ENCODE data around the gene SPNS2. TPM values are rescaled to one million over a fixed set of nuclear protein-coding genes. Genes with fewer than 3 reads are reported as not detected.

The SPNS2 gene
- total and polyA plus RNA-seq, 10 of the 15 experiments (the other 5 are each of a cell fraction or from before 2014, with no cell fraction given): 0.04 to 1.1 (median 0.23) TPM; not detected in 2

GRCh38 chr17:4557626-4558346, 59.1 kb downstream of the SPNS2 start (continued):
- TF ChIP-seq STAT3 (IDR thresholded peaks at IDR 0.05; ENCODE audit: low read depth, low read length) (no peak), RUNX3 (IDR thresholded peaks at IDR 0.05; ENCODE audit: low read length) (no peak), JUND (IDR thresholded peaks at IDR 0.05; ENCODE audit: low read depth, low read length) (no peak), SP1 (IDR thresholded peaks at IDR 0.05; ENCODE audit: low read depth, low read length) (no peak)

GRCh38 chr17:4558347-4558971, 59.8 kb downstream of the SPNS2 start:
- RAD21 ChIA-PET (ENCODE audit: unreplicated experiment): no interaction called here
- Histone ChIP-seq H3K27ac (ENCODE audit: control insufficient read depth, insufficient read depth) (no peak overlapping the region), H3K27me3 (replicated peaks in 1 of 2; ENCODE audit: control insufficient read depth in 2 of 2, insufficient read depth in 2 of 2, low read length in 1 of 2) (no peaks in the 10 kb centered on the region), H3K79me2 (ENCODE audit: control insufficient read depth, insufficient read depth, low read length) (peaks cover 23% of the 10 kb centered on the region), H4K20me1 (ENCODE audit: control insufficient read depth, insufficient read depth) (no peaks in the 10 kb centered on the region), H3K9me3 (replicated peaks; ENCODE audit: control insufficient read depth, insufficient read depth, low read length) (no peaks in the 10 kb centered on the region), H3K4me2 (ENCODE audit: control insufficient read depth, insufficient read depth) (no peak overlapping the region), H2AFZ (ENCODE audit: control insufficient read depth, low read depth, low read length) (no peak overlapping the region), H3K36me3 (ENCODE audit: control insufficient read depth in 2 of 2, insufficient read depth in 2 of 2, low read length in 1 of 2) (no peaks in the 10 kb centered on the region), H3K4me1 (ENCODE audit: control insufficient read depth, insufficient read depth, low read length) (peaks cover 46% of the 10 kb centered on the region), H3K4me3 (no peak overlapping the region), H3K9ac (ENCODE audit: control insufficient read depth, insufficient read depth, low read length) (no peak overlapping the region)
- ATAC-seq (no peak), DNase-seq (ENCODE audit: low read depth, low spot score) (no peak), FAIRE-seq (no peak)
- SMC1A ChIA-PET (ENCODE audit: uncharacterized antibody, unreplicated experiment): no interaction called here
- intact Hi-C loops (cut with micrococcal nuclease; ENCODE audit: unreplicated experiment) (no loop called here), in situ Hi-C loops (cut with MboI) (no loop called here)
- WGBS (ENCODE audit: insufficient coverage, insufficient replicate concordance, low lambda C conversion rate, missing lambda C conversion rate): 80% methylated on average over 24 of the region's 24 CpGs
- CTCF ChIA-PET: interaction anchor here (1.6 kb wide), 1 partner anchor 353 kb away, joined by 3 read pairs; no protein-coding TSS in a partner anchor
- POLR2A ChIA-PET: no interaction called here
- BruUV-seq (replicated peaks): no TSS peak
- TF ChIP-seq HDAC2 (IDR thresholded peaks at IDR 0.05): no peak
- TF ChIP-seq ZNF384 (IDR thresholded peaks at IDR 0.05; ENCODE audit: borderline replicate concordance, low read depth, low read length): no peak
- no peak for TF ChIP-seq CUX1 (IDR thresholded peaks at IDR 0.05; ENCODE audit: insufficient replicate concordance, low read depth, low read length)
- TF ChIP-seq MEF2A (IDR thresholded peaks at IDR 0.05; ENCODE audit: insufficient read depth, low read depth, low read length): no peak
- no peak for TF ChIP-seq NR2F1 (conservative IDR thresholded peaks at IDR 0.05)
- no peak for TF ChIP-seq SMC3 (IDR thresholded peaks at IDR 0.05; ENCODE audit: borderline replicate concordance, low read length)
- TF ChIP-seq FOXM1 (IDR thresholded peaks at IDR 0.05; ENCODE audit: low read depth, low read length): no peak
- TF ChIP-seq SKIL (IDR thresholded peaks at IDR 0.05; ENCODE audit: low read depth, poor library complexity, severe bottlenecking): no peak
- no peak for TF ChIP-seq RAD21 (IDR thresholded peaks at IDR 0.05; ENCODE audit: insufficient read depth, low read depth, low read length)
- TF ChIP-seq HCFC1 (IDR thresholded peaks at IDR 0.05; ENCODE audit: low read length): no peak
- no peak for TF ChIP-seq LARP7 (IDR thresholded peaks at IDR 0.05)
